GM21381 (cell line): ENCODE data around the gene ARHGAP26.

Experiments used
- ATAC-seq: cut with Tn5 transposase; IDR thresholded peaks from one replicate; pipeline ENCODE4 v1.9.1; 2021; ENCODE audit warnings: mild to moderate bottlenecking, moderate library complexity; ENCODE audit not compliant: unreplicated experiment

ARHGAP26 gene

GRCh38 chr5:142783601-142784341 lies 13.6 kb downstream of the ARHGAP26 start:
- peak; percentile 87 for ATAC-seq

GRCh38 chr5:142784401-142784955 lies 14.3 kb downstream of the ARHGAP26 start:
- no peak for ATAC-seq

- no peak for ATAC-seq
Measured at GRCh38 chr5:142785206-142785605, 15.0 kb downstream of the ARHGAP26 start.

- ATAC-seq = no peak
Measured at GRCh38 chr5:142789206-142789605, 19.0 kb downstream of the ARHGAP26 start.

- no peak for ATAC-seq
Measured at GRCh38 chr5:142792012-142792864, 22.1 kb downstream of the ARHGAP26 start.

GRCh38 chr5:142792865-142793232 lies 22.7 kb downstream of the ARHGAP26 start:
- ATAC-seq = no peak

GRCh38 chr5:142794537-142794936 lies 24.4 kb downstream of the ARHGAP26 start:
- ATAC-seq = no peak

- ATAC-seq = no peak
Measured at GRCh38 chr5:142795251-142795650, 25.1 kb downstream of the ARHGAP26 start.

- ATAC-seq = no peak
Measured at GRCh38 chr5:142796492-142797109, 26.4 kb downstream of the ARHGAP26 start.

GRCh38 chr5:142797420-142797819 lies 27.2 kb downstream of the ARHGAP26 start:
- ATAC-seq = no peak

GRCh38 chr5:142798099-142798770 lies 28.1 kb downstream of the ARHGAP26 start:
- ATAC-seq = peak; percentile 39

- ATAC-seq = peak; percentile 76
Measured at GRCh38 chr5:142800776-142801494, 30.8 kb downstream of the ARHGAP26 start.

- ATAC-seq = no peak
Measured at GRCh38 chr5:142801495-142801871, 31.3 kb downstream of the ARHGAP26 start.

- no peak for ATAC-seq
Measured at GRCh38 chr5:142803428-142804125, 33.4 kb downstream of the ARHGAP26 start.

GRCh38 chr5:142805339-142805738 lies 35.2 kb downstream of the ARHGAP26 start:
- no peak for ATAC-seq

- ATAC-seq = no peak
Measured at GRCh38 chr5:142806841-142807267, 36.7 kb downstream of the ARHGAP26 start.

GRCh38 chr5:142807372-142807911 lies 37.3 kb downstream of the ARHGAP26 start:
- peak; percentile 64 for ATAC-seq

- no peak for ATAC-seq
Measured at GRCh38 chr5:142808878-142809598, 38.9 kb downstream of the ARHGAP26 start.

- no peak for ATAC-seq
Measured at GRCh38 chr5:142810081-142810480, 39.9 kb downstream of the ARHGAP26 start.
